Measurements from ENCODE around the gene PHF20.

- TF ChIP-seq EP300 (IDR thresholded peaks at IDR 0.05; ENCODE audit: borderline replicate concordance in 1 of 2, low read depth in 2 of 2, low read length in 2 of 2) (no peak), CTCF (IDR thresholded peaks at IDR 0.05; ENCODE audit: control extremely low read depth in 1 of 3, insufficient read depth in 1 of 3, low read depth in 1 of 3, low read length in 3 of 3) (no peak), SP1 (IDR thresholded peaks at IDR 0.05; ENCODE audit: low read depth, low read length) (no peak), SP4 (IDR thresholded peaks at IDR 0.05; ENCODE audit: low read length) (no peak), TAF7 (optimal IDR thresholded peaks at IDR 0.05; ENCODE audit: borderline replicate concordance, low read depth, low read length) (no peak), POLR2A (IDR thresholded peaks at IDR 0.05; ENCODE audit: control extremely low read depth in 1 of 2, low read depth in 2 of 2, low read length in 2 of 2) (no peak), POU5F1 (IDR thresholded peaks at IDR 0.05; ENCODE audit: low read depth, low read length) (no peak), POLR2AphosphoS5 (IDR thresholded peaks at IDR 0.05; ENCODE audit: low read depth, low read length) (no peak)
These were observed 111.5 kb downstream of the PHF20 start for GRCh38 chr20:35883336-35883777.
